Fibroblast of mammary gland (primary cell): ENCODE results near the gene PTPRN2.

Experiments
- DNase-seq: peaks from one replicate; pipeline ENCODE4 v3.0.0-alpha.2; 2010; ENCODE audit warnings: low read depth
- H3K4me3 ChIP-seq: 2 replicates; pipeline ENCODE4 v1.5.1; 2011; ENCODE audit warnings: low read depth, mild to moderate bottlenecking, low read length, moderate library complexity; ENCODE audit not compliant: control insufficient read depth
- CTCF ChIP-seq: conservative IDR thresholded peaks from 2 replicates; pipeline ENCODE4 v1.5.1; 2011; ENCODE audit warnings: low read depth, low read length, inconsistent platforms; ENCODE audit not compliant: control insufficient read depth, insufficient read depth

The PTPRN2 gene

DNA sequence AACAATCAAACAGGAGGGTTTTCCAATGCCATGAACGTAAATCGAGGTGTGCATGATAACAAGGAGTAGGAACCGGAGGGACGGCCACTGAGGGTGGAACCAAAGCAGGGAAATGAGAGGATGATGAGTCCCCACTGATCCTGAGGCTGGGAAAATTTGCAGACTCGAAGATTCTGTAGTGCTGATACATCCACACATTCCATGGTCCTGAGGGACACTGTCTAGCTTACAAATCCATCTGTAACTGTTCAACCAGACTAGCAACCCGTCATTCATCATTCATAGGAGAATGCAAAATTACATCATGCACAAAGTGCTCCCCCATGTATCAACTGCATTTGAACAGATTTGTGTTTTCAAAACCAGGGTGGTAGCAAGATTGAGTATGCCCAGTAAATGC, 189.7 kb downstream of the PTPRN2 start:
- no peak overlapping the region for H3K4me3 ChIP-seq
- no peak for DNase-seq
- TF ChIP-seq CTCF, result no peak

DNA sequence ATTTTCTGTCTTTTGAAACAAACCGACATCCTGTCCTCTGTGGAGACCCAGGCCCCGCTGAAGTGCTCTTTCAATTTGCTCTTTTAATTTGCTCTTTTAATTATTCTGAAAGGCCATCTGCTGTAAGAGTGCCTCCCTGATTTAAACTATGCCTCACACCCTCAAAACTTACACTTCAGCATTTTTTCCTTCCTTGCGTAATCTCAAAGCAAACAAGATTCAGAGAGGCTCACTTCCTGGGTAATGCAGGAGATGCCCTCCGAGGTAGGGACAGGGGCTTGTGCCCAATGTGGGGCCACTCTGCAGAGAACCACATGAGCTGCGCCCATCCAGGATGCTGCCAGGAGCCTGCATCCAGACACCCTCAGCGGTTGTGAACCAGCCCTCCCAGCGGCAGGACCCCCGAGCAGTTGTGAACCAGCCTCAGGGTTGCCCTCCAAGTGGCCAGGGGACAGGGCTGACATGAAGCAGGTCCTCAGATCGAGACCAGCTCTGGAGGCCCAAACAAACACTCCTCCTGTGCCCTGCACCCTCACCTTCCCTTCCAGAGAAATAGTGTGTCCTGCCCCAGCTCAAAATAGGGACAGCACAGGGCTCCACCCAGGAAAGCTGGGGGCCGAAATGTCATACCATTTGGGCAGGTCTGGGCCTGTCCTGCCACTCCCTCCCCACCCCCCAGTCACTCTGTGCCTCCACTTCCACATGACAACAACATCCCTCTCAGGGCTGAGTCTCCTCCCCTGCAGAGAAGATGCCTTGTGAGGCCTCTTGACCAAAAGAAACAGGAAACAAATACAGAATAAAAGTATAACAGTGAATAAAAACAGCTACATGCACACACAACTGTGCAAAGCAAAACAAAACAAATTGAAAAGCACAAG, 190.4 kb downstream of the PTPRN2 start:
- TF ChIP-seq CTCF, result no peak
- no peak for DNase-seq
- no peak overlapping the region for H3K4me3 ChIP-seq

GRCh38 chr7:158396301-158396905, 191.2 kb downstream of the PTPRN2 start:
- no peak for TF ChIP-seq CTCF
- DNase-seq, result no peak
- no peak overlapping the region for H3K4me3 ChIP-seq

DNA sequence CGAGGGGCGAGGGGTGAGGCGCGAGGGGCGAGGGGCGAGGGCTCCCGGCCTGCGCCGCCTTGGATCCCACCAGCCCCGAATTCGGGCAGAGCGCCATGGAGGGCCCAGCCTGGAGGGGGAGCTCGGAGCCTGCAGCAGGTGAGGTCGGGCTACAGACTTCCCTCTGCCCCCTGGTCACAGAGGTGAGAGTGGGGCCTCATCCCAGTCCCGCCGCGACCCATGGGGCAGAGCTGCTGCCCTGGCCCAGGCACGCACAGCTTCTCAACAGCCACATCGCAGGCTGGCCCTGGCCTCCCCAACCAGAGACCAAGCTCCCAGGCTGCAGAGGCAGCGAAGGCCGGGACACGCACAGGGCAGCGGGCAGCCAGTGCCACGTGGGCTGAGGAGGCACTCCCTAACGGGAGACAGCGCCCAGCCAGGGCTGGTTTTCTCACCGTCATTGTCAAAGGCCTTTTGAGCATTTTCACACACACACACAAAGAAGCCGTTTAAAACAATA, 191.8 kb downstream of the PTPRN2 start:
- H3K4me3 ChIP-seq, result no peak overlapping the region
- no peak for DNase-seq
- TF ChIP-seq CTCF, result no peak

GRCh38 chr7:158395349-158395748, 192.3 kb downstream of the PTPRN2 start:
- no peak for TF ChIP-seq CTCF
- no peak for DNase-seq
- no peak overlapping the region for H3K4me3 ChIP-seq

DNA sequence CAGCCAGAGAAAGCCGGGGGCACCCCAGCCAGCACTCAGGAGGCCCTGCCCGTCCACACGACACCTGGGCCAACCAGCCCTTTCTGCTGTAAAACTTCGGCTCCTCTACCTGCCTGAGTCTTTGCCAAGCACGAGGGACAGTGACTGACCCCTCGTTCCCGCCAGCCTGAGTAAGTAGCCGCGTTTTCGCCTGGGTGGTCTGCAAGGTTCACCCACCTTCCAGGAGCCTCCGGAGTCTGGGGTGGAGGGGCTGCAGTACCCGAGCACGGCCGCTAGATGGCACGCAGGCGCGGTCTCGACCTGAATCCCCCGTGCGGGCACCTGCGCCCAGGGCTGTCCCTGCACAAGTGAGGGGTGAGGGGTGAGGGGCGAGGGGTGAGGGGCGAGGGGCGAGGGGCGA, 192.7 kb downstream of the PTPRN2 start:
- no peak overlapping the region for H3K4me3 ChIP-seq
- DNase-seq, result no peak
- TF ChIP-seq CTCF, result peak; percentile 26
